ENCODE data around the gene INMT.

The INMT gene

DNA sequence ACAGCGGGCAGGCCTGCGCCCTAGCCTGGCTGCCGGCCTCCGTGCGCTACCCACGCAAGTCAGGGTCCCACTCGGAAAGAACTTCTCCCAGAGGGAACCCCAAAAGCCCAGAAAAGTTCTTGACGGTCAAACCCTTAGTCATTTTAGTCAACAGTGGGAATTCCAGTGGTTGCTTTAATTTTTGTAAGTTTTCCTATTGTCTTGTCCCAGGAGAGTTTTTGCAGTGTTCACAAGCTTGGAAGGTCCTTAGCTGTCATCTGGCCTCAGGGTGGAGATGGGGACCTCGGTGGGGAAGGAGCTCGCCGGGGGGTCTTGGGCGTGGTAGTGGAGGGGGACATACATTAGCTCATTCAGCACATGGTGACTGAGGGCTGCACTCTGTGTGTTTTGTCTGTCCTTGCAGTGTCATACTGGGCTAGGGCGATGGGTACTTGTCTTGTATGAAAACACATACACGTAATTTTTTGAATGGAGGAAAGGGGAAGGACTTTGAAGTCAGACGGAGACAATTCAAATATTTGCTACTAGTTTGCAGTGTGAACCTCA, 20.0 kb downstream of the INMT start:
- H3K27me3 ChIP-seq (ENCODE audit: control insufficient read depth, low read length): no peaks in the 10 kb centered on the region

DNA sequence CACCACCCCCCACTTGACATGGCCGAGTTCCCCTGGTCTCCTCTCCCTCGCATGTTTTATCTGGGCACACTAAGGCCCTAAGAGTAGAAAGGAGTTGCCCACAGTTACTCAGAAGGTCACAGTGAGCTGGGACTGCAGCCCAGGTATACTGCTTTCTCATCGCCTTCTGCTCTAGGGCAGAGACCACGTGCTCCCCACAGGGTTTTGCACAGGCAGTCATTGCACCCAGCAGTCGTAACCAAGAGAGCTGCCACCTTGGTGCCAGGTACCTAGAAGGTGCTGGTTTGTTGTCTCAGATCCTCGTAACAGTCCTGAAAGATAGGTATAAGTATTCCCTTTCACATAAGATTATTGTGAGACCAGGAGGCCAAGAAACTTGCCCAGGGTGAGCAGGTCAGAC, 21.0 kb downstream of the INMT start:
- H3K4me3 ChIP-seq (ENCODE audit: low read length): no peak overlapping the region
- no peaks in the 10 kb centered on the region for H3K27me3 ChIP-seq (ENCODE audit: control insufficient read depth, low read length)
- peaks cover 12% of the 10 kb centered on the region for H3K4me1 ChIP-seq (ENCODE audit: control insufficient read depth, low read length)
- H3K9me3 ChIP-seq (ENCODE audit: control insufficient read depth, insufficient read depth, low read length): no peaks in the 10 kb centered on the region
- H3K36me3 ChIP-seq (ENCODE audit: control insufficient read depth, low read length): no peaks in the 10 kb centered on the region
- no peak for TF ChIP-seq EZH2phosphoT487 (IDR thresholded peaks at IDR 0.05; ENCODE audit: borderline replicate concordance, low read length)
- TF ChIP-seq, protein P1, sequence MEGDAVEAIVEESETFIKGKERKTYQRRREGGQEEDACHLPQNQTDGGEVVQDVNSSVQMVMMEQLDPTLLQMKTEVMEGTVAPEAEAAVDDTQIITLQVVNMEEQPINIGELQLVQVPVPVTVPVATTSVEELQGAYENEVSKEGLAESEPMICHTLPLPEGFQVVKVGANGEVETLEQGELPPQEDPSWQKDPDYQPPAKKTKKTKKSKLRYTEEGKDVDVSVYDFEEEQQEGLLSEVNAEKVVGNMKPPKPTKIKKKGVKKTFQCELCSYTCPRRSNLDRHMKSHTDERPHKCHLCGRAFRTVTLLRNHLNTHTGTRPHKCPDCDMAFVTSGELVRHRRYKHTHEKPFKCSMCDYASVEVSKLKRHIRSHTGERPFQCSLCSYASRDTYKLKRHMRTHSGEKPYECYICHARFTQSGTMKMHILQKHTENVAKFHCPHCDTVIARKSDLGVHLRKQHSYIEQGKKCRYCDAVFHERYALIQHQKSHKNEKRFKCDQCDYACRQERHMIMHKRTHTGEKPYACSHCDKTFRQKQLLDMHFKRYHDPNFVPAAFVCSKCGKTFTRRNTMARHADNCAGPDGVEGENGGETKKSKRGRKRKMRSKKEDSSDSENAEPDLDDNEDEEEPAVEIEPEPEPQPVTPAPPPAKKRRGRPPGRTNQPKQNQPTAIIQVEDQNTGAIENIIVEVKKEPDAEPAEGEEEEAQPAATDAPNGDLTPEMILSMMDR (IDR thresholded peaks at IDR 0.05; ENCODE audit: low read depth, low read length, poor library complexity, severe bottlenecking): no peak
- no peaks in the 10 kb centered on the region for H4K20me1 ChIP-seq (ENCODE audit: control insufficient read depth, insufficient read depth, low read depth, low read length)
- no peaks in the 10 kb centered on the region for H3K9me2 ChIP-seq (replicated peaks; ENCODE audit: control insufficient read depth, low read length)
- peak overlapping the region; percentile 69; the same call in 1 of the 2 replicates for H3K4me2 ChIP-seq (ENCODE audit: low read length)
- H3K79me2 ChIP-seq (ENCODE audit: control insufficient read depth, low read length): no peaks in the 10 kb centered on the region
- H3K27ac ChIP-seq (ENCODE audit: low read depth, low read length): no peak overlapping the region
- H3F3A ChIP-seq (ENCODE audit: control insufficient read depth, insufficient read depth): no peaks in the 10 kb centered on the region

More for the DNA sequence above, 20.0 kb downstream of the INMT start:
- H3K4me1 ChIP-seq (ENCODE audit: control insufficient read depth, low read length): peaks cover 12% of the 10 kb centered on the region
- no peaks in the 10 kb centered on the region for H3K79me2 ChIP-seq (ENCODE audit: control insufficient read depth, low read length)
- no peaks in the 10 kb centered on the region for H4K20me1 ChIP-seq (ENCODE audit: control insufficient read depth, insufficient read depth, low read depth, low read length)
- H3F3A ChIP-seq (ENCODE audit: control insufficient read depth, insufficient read depth): no peaks in the 10 kb centered on the region
- peak overlapping the region; percentile 69 for H3K4me2 ChIP-seq (ENCODE audit: low read length)
- H3K36me3 ChIP-seq (ENCODE audit: control insufficient read depth, low read length): no peaks in the 10 kb centered on the region
- no peaks in the 10 kb centered on the region for H3K9me3 ChIP-seq (ENCODE audit: control insufficient read depth, insufficient read depth, low read length)
- TF ChIP-seq EZH2phosphoT487 (IDR thresholded peaks at IDR 0.05; ENCODE audit: borderline replicate concordance, low read length): no peak
- TF ChIP-seq, protein P1 (IDR thresholded peaks at IDR 0.05; ENCODE audit: low read depth, low read length, poor library complexity, severe bottlenecking): no peak
- H3K27ac ChIP-seq (ENCODE audit: low read depth, low read length): no peak overlapping the region
- H3K4me3 ChIP-seq (ENCODE audit: low read length): peak overlapping the region; percentile 82
- H3K9me2 ChIP-seq (replicated peaks; ENCODE audit: control insufficient read depth, low read length): no peaks in the 10 kb centered on the region

DNA sequence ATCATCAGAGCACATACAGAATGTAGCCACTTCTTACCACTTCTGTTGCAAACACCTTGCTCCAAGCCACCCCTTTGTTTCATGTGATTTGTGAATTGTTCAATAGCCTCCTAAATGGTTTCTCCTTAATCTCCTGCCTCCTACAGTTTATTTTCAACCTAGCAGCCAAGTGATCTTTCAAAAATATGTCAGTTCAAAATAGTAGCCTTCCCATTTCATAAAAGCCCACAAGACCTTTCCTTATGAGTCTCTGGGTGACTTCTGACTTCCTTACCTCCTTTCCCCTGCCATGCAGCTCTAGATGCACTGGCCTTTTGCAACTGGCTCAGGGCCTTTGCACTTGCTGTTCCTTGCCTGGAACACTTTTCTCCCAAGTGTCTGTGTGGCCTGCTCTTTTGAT, 24.1 kb downstream of the INMT start:
- H3K79me2 ChIP-seq (ENCODE audit: control insufficient read depth, low read length): no peaks in the 10 kb centered on the region
- H3K9me3 ChIP-seq (ENCODE audit: control insufficient read depth, insufficient read depth, low read length): no peaks in the 10 kb centered on the region
- H4K20me1 ChIP-seq (ENCODE audit: control insufficient read depth, insufficient read depth, low read depth, low read length): no peaks in the 10 kb centered on the region
- no peaks in the 10 kb centered on the region for H3F3A ChIP-seq (ENCODE audit: control insufficient read depth, insufficient read depth)
- H3K4me3 ChIP-seq (ENCODE audit: low read length): no peak overlapping the region
- H3K9me2 ChIP-seq (replicated peaks; ENCODE audit: control insufficient read depth, low read length): no peaks in the 10 kb centered on the region
- TF ChIP-seq, protein P1 (IDR thresholded peaks at IDR 0.05; ENCODE audit: low read depth, low read length, poor library complexity, severe bottlenecking): no peak
- no peak for TF ChIP-seq EZH2phosphoT487 (IDR thresholded peaks at IDR 0.05; ENCODE audit: borderline replicate concordance, low read length)
- H3K4me2 ChIP-seq (ENCODE audit: low read length): no peak overlapping the region
- H3K27me3 ChIP-seq (ENCODE audit: control insufficient read depth, low read length): no peaks in the 10 kb centered on the region
- peaks cover 7% of the 10 kb centered on the region for H3K4me1 ChIP-seq (ENCODE audit: control insufficient read depth, low read length)
- no peaks in the 10 kb centered on the region for H3K36me3 ChIP-seq (ENCODE audit: control insufficient read depth, low read length)
- H3K27ac ChIP-seq (ENCODE audit: low read depth, low read length): no peak overlapping the region

All from DOHH2 (cell line).